Panc1 (cell line): Measurements from ENCODE around the gene MMP15. TPM values are rescaled to one million over a fixed set of nuclear protein-coding genes. Genes with fewer than 3 reads are reported as not detected.
A peak's percentile ranks its signal among the peaks of the same experiment; 100 is the strongest.

Experiments used
- ATAC-seq: fragments of 200-7000 bp; cut with Tn5 transposase; 2 replicates; pipeline ENCODE4 v1.9.1; 2020; ENCODE audit warnings: mild to moderate bottlenecking, moderate library complexity
- BruUV-seq: library from RNA; stranded (reverse); fragments of 400-500 nt; replicated peaks from 2 replicates; lab custom pipeline; 2021; lab: Mats Ljungman, UMichigan
- CTCF ChIA-PET: fragments of 300-600 bp; sonication (Branson Sonifier 250); formaldehyde crosslinking; loops from one replicate; lab custom pipeline; 2022; ENCODE audit warnings: antibody characterized with exemption; lab: Charles Lee
- POLR2A ChIA-PET: fragments of 300-600 bp; sonication (Branson Sonifier 250); formaldehyde crosslinking; loops from one replicate; lab custom pipeline; 2022; ENCODE audit warnings: antibody characterized with exemption; lab: Charles Lee
- DNase-seq: peaks from one replicate; pipeline ENCODE4 v3.0.0-alpha.2; 2010; ENCODE audit warnings: low read depth, low spot score
- H3K27ac ChIP-seq: 2 replicates; pipeline ENCODE4 v1.5.1; 2011; ENCODE audit warnings: mild to moderate bottlenecking, low read length, inconsistent platforms
- H3K27me3 ChIP-seq: fragments of 200-500 bp; sonication (Bioruptor generic); 2 replicates; pipeline ENCODE4 v1.6.0; 2014; ENCODE audit warnings: low read length, inconsistent platforms; ENCODE audit not compliant: control insufficient read depth, insufficient read depth
- H3K36me3 ChIP-seq: fragments of 200-500 bp; sonication (Bioruptor generic); 2 replicates; pipeline ENCODE4 v1.5.1; 2014; ENCODE audit warnings: inconsistent platforms, mild to moderate bottlenecking, low read length, moderate library complexity; ENCODE audit not compliant: control insufficient read depth, insufficient read depth
- H3K4me1 ChIP-seq: 2 replicates; pipeline ENCODE4 v1.5.1; 2011; ENCODE audit warnings: inconsistent platforms, mild to moderate bottlenecking, low read length, moderate library complexity; ENCODE audit not compliant: control insufficient read depth, insufficient read depth
- H3K4me3 ChIP-seq, 2 experiments: 2 replicates each; pipeline ENCODE4 v1.5.1; 2011 to 2012; ENCODE audit warnings: low read depth in 2 of 2, low read length in 2 of 2, mild to moderate bottlenecking in 2 of 2, inconsistent platforms in 1 of 2, moderate library complexity in 1 of 2
- H3K9me3 ChIP-seq: fragments of 200-500 bp; sonication (Bioruptor generic); 2 replicates; pipeline ENCODE4 v1.5.1; 2014; ENCODE audit warnings: low read depth, mild to moderate bottlenecking, inconsistent platforms, low read length, moderate library complexity; ENCODE audit not compliant: control insufficient read depth, insufficient read depth
- CTCF ChIP-seq: fragments of 450-650 bp; IDR thresholded peaks from 2 replicates; pipeline ENCODE4 v1.5.1; 2017; ENCODE audit warnings: mild to moderate bottlenecking
- POLR2AphosphoS5 ChIP-seq: IDR thresholded peaks from 2 replicates; pipeline ENCODE4 v1.6.1; 2012; ENCODE audit warnings: mild to moderate bottlenecking, low read depth, low read length, moderate library complexity
- REST ChIP-seq, 2 experiments: IDR thresholded peaks; 2 replicates each; pipeline ENCODE4 v1.6.1; 2011 to 2012; ENCODE audit warnings: low read depth in 2 of 2, control low read depth in 1 of 2, low read length in 1 of 2, mild to moderate bottlenecking in 1 of 2, moderate library complexity in 1 of 2; ENCODE audit not compliant: insufficient read depth in 1 of 2
- SIN3A ChIP-seq: IDR thresholded peaks from 2 replicates; pipeline ENCODE4 v1.6.1; 2012; ENCODE audit warnings: low read depth, mild to moderate bottlenecking, low read length, moderate library complexity, borderline replicate concordance; ENCODE audit not compliant: insufficient read depth
- TCF7L2 ChIP-seq: IDR thresholded peaks from 2 replicates; pipeline ENCODE4 v1.6.1; 2011; ENCODE audit warnings: mild to moderate bottlenecking, low read depth, low read length, inconsistent platforms
- in situ Hi-C: cut with HindIII; loops from 2 replicates; pipeline ENCODE4 v1.10.0; 2016; ENCODE audit warnings: low sequenced_read_pairs, low pct_unique_long_range_greater_than_20kb
- intact Hi-C: fragments of 100-400 bp; cut with micrococcal nuclease; formaldehyde crosslinking; loops from one replicate; pipeline ENCODE4 v1.10.0; 2022; ENCODE audit not compliant: unreplicated experiment
- total RNA-seq: library from RNA; stranded (reverse); gene quantifications from one replicate; pipeline ENCODE4 v1.2.1, GENCODE V29; 2021; ENCODE audit not compliant: unreplicated experiment

MMP15 gene
- total RNA-seq, 1 experiment from 2014 or later: 10.9 TPM

- ATAC-seq (no peak), DNase-seq (no peak)
- Histone ChIP-seq H3K4me1 (peaks cover 11% of the 10 kb centered on the region), H3K36me3 (no peaks in the 10 kb centered on the region), H3K4me3 (peak overlapping the region; percentile 56 to 71), H3K27ac (peak overlapping the region; percentile 34), H3K27me3 (no peaks in the 10 kb centered on the region), H3K9me3 (no peaks in the 10 kb centered on the region)
- POLR2A ChIA-PET: no interaction called here
- in situ Hi-C loops (no loop called here), intact Hi-C loops (no loop called here)
- BruUV-seq: no TSS peak
- CTCF ChIA-PET: no interaction called here
- TF ChIP-seq POLR2AphosphoS5: no peak
- no peak for TF ChIP-seq REST (IDR thresholded peaks at IDR 0.05; ENCODE audit: insufficient read depth in 1 of 2, low read depth in 2 of 2, low read length in 1 of 2)
- no peak for TF ChIP-seq SIN3A
- no peak for TF ChIP-seq CTCF
- TF ChIP-seq TCF7L2: no peak
Measured at GRCh38 chr16:57999366-57999970, 26.1 kb upstream of the MMP15 start.

- DNase-seq (no peak), ATAC-seq (peak; percentile 42)
- CTCF ChIA-PET: no interaction called here
- POLR2A ChIA-PET: no interaction called here
- in situ Hi-C loops (loop anchor here (25.0 kb wide), 1 partner anchor 112 kb away; no protein-coding TSS in a partner anchor), intact Hi-C loops (loop anchor here (10.0 kb wide), 1 partner anchor 245 kb away; no protein-coding TSS in a partner anchor)
- BruUV-seq: no TSS peak
- peak within 1 kb of the TSS; percentile 68 for H3K27ac ChIP-seq
- H3K9me3 ChIP-seq: no peaks in the 10 kb centered on the region
- no peaks in the 10 kb centered on the region for H3K27me3 ChIP-seq
- H3K4me1 ChIP-seq: peaks cover 11% of the 10 kb centered on the region
- no peaks in the 10 kb centered on the region for H3K36me3 ChIP-seq
- TF ChIP-seq CTCF (no peak), SIN3A (0 out of 2 replicates have a peak, but pooled peaks have one; percentile 5), POLR2AphosphoS5 (no peak), REST (IDR thresholded peaks at IDR 0.05; ENCODE audit: insufficient read depth in 1 of 2, low read depth in 2 of 2, low read length in 1 of 2) (no peak)
- H3K4me3 ChIP-seq: peak within 1 kb of the TSS; percentile 69 to 71
Measured at GRCh38 chr16:57999971-58000705, 25.4 kb upstream of the MMP15 start, which contains the start of gene ZNF319. Gene ZNF319, minus strand, starts transcription at chr16:58000672. Its CDS starts 2,407 bp downstream, at chr16:57998265.
